Superior temporal gyrus (tissue), 1 donor: ENCODE measurements around the gene NUP42.
"Not testable (repeated sequence)": the region's sequence is repeated elsewhere in the genome, so short reads cannot be mapped to it uniquely, and the experiment has no call there.

ENCODE experiments used
- DNase-seq: peaks from one replicate; pipeline ENCODE4 v3.0.0-alpha.2; 2016; ENCODE audit errors: extremely low spot score

Gene NUP42, protein sequence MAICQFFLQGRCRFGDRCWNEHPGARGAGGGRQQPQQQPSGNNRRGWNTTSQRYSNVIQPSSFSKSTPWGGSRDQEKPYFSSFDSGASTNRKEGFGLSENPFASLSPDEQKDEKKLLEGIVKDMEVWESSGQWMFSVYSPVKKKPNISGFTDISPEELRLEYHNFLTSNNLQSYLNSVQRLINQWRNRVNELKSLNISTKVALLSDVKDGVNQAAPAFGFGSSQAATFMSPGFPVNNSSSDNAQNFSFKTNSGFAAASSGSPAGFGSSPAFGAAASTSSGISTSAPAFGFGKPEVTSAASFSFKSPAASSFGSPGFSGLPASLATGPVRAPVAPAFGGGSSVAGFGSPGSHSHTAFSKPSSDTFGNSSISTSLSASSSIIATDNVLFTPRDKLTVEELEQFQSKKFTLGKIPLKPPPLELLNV

DNA sequence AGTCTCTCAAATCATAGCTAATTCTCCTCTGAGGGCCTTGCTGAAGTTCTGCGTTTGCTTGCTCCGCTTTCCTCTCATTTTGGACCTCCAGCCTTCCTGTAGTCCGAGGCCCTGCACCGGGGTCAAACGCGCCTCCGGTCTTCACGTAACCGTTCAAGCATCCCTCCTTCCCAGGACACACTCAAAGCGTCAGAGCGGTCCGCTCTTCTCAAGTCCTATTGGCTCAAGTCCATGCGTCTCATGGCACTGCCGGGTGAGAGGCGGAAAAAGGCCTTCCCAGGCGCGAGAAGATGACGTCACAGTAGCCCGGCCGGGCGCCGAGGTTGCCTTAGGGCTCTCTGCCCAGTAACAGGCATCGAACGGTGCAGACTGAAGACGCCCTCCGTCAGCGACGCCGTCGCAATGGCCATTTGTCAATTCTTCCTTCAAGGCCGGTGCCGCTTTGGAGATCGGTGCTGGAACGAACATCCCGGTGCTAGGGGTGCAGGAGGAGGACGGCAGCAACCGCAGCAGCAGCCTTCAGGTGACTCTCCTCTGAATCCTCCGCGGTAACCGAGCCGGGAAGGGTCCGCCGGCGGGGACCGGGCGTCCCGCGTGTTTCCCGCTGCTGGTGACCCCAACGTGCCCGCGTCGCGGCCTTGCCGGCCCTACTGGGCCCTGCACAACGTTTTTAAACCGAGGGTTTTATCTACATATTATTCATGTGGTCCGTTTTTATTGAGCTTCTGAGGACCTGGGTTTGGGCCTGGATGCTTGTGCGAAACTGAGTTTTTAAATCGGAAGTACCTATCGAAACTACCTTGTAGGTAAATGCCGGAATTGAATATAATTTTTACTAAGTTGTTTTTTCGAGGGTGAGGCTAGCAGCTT lies at the start of gene NUP42:
Gene NUP42, plus strand, starts transcription at position 365 of the 870 bp plus-strand sequence. Its CDS starts 38 bp downstream, at position 403.
- peak; percentile 97 for DNase-seq

DNA sequence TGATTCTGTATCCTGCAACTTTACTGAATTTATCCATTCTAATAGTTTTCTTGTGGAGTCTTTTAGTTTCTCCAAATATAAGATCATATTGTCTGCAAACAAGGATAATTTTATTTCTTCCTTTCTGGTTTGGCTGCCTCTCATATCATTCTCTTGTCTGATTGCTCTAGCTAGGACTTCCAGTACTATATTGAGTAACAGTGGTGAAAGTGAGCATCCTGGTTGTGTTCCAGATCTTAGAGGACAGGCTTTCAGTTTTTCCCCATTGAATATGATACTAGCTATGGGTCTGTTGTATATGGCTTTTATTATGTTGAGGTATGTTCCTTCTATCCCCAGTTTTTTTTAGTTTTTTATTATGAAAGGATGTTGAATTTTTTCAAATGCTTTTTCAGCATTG lies 48.1 kb upstream of the NUP42 start:
- DNase-seq, result no peak

DNA sequence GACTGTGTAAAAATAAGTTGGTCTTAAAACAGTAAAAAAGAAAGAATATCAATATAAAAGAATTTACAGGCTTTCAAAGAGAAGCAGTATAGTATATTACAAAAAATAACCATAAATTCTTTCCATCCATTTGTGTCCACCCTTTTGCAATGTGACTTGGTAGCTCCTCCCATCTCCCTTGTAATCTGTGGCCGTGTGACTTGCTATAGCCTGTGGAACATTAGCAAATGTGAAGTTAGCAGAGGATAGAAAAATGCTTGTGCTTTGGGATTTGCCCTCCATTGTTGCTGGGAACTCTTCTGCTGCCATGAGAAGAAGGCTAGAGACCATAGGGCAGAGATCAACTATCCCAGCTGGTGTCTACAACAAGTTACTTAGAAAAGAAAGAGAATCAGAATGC lies 46.1 kb upstream of the NUP42 start:
- no peak for DNase-seq

DNA sequence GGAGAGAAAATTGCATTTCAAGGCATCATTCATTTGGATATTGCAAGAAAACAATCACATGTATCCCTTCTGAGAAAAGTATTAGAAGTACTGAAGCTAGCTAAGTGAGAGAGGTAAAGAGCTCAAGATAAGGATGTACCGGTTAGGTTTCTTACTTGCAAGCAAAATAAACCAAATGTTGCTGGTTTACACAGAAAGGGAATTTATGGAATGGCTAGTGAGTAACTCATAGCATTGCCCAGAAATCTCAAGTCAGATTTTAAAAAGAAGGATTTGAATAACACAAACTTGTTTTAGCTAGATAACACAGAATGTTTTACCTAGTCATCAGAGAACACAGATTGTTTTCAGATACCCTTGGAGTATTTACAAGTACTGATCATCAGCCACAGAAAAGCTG lies 45.6 kb upstream of the NUP42 start:
- no peak for DNase-seq

DNA sequence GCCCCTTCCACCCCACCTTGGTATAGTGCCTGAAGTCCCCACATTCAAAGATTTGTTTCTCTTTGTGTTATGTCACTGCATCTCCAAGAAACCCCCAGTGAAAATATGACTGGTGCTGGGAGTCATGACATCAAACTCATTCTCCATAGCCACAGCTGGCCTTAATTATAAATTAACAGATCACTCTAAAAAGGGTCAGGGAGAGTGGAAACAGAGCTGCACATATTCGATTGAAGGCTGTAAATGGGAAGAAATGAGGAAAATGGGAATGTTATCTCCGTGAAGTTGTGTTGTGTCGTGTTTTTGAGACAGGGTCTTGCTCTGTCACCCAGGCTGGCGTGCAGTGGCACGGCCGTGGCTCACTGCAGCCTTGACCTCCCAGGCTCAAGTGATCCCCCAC lies 24.2 kb upstream of the NUP42 start:
- DNase-seq, result no peak

DNA sequence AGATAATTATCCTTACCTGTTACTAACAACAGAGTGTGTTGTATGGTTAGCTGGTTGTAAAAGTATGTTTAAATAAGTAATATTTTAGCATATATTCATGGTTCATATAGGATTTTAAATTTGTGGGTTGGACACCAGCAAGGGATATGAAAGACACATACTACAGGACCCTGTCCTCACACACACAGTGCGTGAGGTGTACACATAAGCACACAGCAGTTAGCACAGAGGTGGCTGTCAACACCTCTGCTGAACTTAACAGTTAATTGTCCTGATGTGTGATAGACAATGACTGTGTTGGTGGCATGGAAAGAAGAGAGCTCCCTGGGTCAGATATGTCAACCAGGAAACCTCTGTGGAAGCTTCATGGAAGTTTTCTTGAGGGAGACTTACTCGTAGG lies 23.3 kb upstream of the NUP42 start:
- DNase-seq, result no peak

DNA sequence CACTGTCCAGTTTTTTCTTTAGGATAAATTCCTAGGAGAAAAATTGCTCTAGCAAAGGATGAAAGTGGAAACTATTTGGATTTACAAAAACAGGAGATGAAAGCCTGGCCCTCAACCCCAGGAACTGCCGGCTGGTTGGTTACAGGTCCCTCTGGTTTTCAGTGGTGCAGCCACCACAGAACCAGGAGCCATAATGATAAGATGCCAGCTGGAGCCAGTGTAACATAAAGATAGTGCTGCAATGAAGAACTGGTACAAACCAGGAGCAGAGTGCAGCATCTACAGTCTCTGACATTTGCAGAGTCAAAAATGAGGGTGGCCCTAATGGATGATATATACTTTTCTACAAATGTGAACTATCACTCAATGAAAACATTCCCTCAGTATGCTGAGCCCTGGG lies 20.4 kb upstream of the NUP42 start:
- no peak for DNase-seq

DNA sequence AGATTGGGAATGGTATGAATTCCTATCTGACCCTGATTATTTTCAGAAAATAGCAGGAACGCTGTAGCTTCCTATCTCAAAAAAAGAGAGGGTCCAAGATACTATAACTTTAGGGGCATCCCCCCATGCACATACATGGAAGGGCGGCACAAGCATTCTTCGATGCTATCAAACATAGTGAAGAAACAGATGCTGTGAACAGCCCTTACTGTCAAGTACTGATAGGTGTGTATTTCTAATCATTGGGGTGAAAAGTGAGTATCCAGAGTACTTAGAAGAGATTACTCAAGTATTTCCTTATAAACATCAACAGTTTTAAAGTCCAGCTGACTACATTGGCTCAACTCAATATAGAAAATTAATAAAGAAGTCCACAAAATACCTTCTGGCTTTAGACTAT lies 17.0 kb upstream of the NUP42 start:
- DNase-seq, result no peak

DNA sequence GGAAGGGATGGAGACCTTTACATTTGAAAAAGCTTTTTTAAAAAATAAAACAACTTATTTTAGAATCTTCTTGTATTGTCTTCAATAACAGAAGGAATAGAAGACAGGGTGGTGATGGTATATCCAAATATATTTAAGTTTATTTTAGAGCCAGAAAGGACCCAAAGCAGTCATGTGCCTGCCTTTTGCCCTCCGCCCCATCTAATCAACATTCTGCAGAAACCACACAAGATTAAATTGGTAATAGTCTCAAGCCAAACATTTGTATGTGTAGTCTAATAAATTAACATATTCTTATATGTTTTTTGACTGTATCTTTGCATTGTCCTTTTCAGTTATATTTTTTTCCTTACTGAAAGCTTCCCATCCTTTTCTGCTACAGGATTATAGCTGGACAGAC lies 16.5 kb upstream of the NUP42 start:
- DNase-seq, result no peak

DNA sequence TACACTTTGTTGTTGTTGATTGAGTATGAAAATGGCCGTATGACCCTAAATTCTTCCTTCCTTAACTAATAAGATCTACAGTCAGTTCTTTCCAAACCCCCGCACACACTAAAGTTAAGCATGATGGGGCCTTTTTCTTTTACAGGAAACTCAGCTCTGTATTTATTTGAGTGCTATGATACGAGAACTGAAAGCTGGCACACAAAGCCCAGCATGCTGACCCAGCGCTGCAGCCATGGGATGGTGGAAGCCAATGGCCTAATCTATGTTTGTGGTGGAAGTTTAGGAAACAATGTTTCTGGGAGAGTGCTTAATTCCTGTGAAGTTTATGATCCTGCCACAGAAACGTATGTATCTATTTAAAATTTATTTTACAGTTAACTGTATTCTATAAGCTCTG lies 14.2 kb upstream of the NUP42 start:
- DNase-seq, result no peak

DNA sequence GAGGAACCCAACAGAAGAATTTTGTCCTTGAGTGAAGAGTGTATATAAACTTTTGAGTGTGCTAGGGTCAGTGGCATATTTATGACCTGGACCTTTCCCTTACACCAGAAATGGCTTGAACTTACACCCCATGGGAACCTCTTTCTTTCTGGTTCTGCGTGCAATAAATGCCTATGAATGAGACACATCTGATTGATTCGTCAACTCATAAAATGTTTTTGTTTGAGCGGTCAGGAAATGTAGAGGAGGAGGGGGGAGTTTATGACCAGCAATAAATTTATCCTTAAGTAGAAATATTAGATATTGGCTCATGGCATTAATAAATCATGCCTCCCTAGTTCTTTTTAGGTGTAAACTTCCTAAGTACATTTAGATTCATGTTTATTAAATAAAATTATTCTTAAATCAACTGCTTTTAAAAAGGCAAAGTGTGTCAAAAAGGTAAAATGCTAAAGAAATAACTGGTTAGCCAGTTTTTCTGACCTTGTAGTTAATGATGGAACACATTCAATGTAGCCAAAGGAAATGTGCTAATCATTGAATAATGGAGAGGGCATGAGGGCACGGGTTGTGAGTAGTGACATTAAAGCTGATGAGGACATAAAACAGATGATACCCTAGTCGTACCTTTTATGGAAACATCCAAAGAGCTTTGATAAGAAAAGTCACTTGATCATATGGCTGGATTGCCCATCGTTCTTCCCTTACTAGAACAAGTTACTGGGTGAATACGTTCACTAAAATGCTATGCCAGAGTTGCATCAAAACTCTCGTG lies 13.6 kb upstream of the NUP42 start:
- no peak for DNase-seq

DNA sequence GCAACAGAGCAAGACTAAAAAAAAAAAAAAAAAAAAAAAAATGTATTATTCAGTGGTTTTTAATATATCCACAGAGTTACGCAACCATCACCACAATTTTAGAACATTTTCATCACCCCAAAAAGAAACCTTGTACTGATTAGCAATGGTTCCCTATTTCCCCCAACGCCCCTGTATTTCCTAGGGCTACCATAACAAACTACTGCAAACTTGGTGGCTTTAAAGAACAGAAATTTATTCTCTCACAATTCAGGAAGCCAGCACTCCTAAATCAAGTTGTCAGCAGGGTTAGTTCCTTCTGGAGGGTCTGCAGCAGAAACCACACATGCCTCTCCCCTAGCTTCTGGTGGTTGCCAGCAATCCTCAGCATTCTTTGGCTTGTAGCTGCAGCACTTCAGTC lies 5.9 kb upstream of the NUP42 start:
- no peak for DNase-seq

DNA sequence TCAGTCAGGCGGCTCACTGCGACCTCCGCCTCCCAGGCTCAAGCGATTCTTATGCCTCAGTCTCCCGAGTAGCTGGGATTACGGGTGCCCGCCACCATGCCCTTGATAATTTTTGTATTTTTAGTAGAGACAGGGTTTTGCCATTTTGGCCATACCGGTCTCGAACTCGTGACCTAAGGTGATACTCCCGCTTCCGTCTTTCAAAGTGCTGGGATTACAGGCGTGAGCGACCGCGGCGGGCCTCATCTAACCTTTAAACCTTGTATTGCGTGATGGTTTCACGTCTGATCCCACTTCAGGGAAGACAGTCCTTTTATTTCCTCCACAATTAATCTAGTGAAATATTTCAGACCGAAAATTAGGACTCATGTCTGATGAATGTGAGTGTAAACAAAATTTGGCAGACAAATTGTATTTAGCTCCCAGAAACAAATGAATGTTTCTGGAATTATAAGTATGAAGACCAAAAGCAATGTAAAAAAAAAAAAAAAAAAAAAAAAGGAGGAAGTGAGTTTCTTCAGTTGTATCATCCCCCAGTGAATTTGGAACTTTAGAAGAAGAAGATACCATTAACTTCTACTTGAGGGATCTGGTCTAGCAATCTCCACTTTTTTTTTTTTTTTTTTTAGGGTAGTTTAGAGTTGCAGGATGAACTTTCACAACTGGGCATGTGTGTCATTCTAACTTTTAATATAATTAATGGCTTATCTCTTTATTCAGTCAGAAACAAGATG lies 1.6 kb downstream of the NUP42 start:
- DNase-seq, result no peak

DNA sequence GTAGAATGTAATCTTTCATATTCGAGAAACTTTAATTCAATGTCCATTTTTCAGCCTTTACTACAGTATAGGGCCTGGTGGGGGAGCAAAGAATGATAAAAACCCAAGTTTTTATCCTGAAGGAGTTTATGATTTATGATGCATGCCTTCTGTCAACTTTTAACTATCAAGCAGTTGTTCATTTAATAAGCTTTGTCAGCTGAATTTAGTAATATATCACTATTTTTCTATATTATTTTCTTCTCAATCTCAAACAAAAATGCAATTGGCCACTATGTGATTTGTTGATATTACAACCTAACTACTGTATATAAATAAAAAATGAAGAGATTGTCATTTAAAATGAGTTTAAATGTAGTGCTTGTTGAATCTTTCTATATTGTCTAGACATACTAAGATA lies 2.4 kb downstream of the NUP42 start:
- DNase-seq, result no peak

DNA sequence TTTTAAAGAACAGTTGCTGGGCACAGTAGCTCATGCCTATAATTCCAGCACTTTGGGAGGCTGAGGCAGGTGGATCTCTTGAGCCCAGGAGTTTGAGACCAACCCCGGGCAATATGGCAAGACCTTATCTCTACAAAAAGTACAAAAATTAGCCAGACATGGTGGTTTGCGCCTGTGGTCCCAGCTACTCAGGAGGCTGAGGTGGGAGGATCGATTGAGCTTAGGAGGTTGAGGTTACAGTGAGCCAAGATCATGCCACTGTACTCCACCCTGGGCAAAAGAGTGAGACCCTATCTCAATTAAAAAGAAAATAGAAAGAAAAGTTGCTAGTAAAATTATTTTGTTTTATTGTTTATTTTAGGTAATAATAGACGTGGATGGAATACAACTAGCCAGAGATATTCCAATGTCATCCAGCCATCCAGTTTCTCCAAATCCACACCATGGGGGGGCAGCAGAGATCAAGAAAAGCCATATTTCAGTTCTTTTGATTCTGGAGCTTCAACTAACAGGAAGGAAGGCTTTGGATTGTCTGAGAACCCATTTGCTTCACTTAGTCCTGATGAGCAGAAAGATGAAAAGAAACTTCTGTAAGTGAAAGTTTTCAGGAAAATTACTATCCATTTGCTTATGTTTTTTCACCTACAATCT lies 3.0 kb downstream of the NUP42 start:
- DNase-seq, result peak; percentile 90

DNA sequence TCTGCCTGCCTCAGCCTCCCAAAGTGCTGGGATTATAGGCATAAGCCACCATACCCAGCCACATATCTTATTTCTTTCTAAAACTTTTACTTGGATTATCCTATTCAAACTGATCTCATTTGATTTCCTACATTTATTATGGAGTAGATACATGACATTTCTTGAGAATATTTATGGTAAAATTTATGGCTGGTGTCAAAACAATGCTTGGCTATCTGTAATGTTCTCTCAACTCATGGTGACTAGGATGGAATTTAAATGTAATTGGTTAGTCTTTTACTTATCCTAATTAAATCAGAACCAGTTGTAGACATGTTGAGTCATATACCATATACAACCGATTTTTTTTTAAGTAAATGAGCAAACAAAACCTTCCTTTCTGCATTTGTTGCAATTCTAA lies 4.1 kb downstream of the NUP42 start:
- DNase-seq, result no peak

DNA sequence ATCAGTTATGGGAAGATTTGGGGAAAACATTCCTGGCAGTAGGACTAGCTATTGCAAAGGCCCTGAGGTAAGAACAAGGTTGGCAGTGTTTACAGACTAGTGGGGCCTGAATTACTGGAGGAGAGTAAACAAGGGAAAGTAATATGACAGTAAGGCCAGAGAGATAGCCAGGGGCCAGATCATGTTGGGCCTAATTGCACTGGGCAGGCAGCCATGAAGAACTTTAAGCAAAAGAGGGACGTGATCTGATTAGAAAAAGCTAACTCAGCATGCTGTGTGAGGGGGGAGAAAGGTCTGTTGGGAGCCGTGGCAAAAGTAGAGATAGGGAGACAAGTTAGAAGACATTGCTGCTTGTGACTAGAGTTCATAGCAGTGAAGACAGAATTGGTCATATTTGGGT lies 9.2 kb downstream of the NUP42 start:
- DNase-seq, result no peak

DNA sequence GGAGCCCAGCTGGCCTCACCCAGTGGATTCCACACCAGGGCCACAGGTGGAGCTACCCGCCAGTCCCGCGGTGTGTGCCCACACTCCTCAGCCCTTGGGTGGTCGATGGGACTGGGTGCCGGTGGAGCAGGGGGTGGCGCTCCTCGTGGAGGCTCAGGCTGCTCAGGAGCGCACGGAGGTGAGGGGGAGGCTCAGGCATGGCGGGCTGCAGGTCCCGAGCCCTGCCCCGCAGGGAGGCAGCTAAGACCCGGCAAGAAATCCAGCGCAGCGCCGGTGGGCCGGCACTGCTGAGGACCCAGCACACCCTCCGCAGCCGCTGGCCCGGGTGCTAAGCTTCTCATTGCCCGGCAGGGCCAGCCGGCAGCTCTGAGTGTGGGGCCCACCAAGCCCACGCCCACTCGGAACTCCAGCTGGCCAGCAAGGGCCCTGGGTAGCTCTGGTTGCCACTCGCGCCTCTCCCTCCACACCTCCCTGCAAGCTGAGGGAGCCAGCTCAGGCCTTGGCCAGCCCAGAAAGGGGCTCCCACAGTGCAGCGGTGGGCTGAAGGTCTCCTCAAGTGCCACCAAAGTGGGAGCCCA lies 11.9 kb downstream of the NUP42 start:
- not testable (repeated sequence) for DNase-seq

DNA sequence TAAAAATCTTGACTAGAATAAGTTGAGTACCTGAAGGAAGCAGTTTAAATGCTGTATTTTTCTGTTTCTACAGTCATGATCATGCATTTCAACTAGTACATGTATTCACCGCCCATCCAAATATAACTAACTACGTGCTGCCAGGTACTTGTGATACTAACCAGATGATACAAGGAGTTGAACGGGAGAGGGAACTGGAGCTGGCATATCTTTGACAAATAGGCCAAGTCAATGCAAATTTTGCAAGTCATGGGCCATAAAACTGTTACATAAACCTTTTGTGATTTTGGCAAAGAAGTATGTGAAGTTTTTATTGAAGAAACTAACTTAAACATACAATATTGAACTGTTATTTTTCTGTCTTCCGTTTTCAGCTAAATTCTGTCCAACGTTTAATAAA lies 14.5 kb downstream of the NUP42 start:
- DNase-seq, result no peak

DNA sequence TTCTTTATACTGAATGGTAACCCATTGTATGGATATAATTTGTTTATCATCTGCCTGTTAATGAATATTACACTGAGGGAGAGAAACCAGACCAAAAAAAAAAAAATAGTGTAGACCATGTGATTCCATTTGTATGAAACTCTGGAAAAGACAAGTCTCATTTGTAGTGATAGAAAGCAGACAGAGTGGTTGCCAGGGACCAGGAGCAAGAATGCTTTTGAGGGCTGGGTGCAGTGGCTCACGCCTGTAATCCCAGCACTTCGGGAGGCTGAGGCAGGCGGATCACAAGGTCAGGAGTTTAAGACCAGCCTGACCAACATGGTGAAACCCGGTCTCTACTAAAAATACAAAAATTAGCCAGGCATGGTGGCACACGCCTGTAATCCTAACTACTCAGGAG lies 15.9 kb downstream of the NUP42 start:
- not testable (repeated sequence) for DNase-seq

DNA sequence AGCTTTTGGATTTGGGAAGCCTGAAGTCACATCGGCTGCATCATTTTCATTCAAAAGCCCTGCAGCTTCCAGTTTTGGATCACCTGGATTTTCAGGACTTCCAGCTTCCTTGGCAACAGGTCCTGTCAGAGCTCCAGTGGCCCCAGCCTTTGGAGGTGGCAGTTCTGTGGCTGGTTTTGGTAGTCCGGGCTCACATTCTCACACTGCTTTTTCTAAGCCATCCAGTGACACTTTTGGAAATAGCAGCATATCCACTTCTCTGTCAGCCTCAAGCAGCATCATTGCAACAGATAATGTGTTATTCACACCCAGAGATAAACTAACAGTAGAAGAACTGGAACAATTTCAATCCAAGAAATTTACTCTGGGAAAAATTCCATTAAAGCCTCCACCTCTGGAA lies 18.5 kb downstream of the NUP42 start:
- no peak for DNase-seq
